ENCODE data around the gene VIL1.

Gene VIL1

DNA sequence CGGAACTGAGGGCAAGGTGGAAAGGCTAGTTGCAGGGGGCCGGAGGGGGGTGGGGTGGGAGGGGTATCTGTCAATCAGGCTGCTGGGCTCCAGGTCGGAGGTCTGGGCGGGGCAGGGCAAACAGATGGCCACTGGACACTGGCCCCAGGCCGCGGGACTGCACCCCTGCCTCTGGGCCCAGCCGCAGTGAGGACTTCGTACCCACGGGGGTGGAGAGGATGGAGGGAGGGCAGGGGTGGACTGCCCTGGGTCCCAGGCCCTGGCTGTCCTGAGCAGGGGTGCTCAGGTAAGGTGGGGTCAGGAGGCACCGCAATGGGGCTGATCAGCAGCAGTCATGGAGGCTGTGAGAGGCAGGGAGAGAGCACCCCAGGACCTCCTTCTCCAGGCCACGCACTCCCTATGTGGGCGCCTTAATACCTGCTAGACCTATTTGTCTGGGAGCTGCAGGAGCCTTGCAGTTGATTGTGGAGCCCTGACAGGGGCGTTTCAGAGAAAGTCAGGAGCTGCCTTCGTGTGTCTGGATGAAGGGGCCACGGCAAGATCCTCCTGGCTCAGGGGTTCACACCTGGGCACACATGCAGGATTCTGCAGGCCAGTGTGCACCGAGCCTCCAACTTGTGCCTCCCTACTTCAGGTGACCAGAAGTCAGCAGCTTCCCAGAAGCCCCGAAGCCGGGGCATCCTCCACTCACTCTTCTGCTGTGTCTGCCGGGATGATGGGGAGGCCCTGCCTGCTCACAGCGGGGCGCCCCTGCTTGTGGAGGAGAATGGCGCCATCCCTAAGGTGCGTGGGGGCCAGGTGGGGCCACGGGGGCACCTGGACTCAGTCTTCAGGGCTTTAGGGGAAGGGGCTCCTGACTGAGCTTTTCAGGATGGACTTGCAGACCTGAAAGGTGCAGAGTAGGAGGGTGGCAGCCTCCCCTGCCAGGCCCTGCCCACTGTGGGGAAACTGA lies 17.7 kb upstream of the VIL1 start:
- TF ChIP-seq, protein P1, sequence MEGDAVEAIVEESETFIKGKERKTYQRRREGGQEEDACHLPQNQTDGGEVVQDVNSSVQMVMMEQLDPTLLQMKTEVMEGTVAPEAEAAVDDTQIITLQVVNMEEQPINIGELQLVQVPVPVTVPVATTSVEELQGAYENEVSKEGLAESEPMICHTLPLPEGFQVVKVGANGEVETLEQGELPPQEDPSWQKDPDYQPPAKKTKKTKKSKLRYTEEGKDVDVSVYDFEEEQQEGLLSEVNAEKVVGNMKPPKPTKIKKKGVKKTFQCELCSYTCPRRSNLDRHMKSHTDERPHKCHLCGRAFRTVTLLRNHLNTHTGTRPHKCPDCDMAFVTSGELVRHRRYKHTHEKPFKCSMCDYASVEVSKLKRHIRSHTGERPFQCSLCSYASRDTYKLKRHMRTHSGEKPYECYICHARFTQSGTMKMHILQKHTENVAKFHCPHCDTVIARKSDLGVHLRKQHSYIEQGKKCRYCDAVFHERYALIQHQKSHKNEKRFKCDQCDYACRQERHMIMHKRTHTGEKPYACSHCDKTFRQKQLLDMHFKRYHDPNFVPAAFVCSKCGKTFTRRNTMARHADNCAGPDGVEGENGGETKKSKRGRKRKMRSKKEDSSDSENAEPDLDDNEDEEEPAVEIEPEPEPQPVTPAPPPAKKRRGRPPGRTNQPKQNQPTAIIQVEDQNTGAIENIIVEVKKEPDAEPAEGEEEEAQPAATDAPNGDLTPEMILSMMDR (IDR thresholded peaks at IDR 0.05; ENCODE audit: insufficient read depth, low read length, poor library complexity, severe bottlenecking), result no peak
- no peak for TF ChIP-seq EZH2phosphoT487 (conservative IDR thresholded peaks at IDR 0.05; ENCODE audit: low read length)
- no peak overlapping the region for H2AFZ ChIP-seq (ENCODE audit: low read depth, low read length, severe bottlenecking)
- peaks cover 11% of the 10 kb centered on the region; the same call in 1 of the 2 replicates for H3K79me2 ChIP-seq (ENCODE audit: insufficient read depth, low read length)
- H3K9me2 ChIP-seq (replicated peaks; ENCODE audit: insufficient read depth, low read length), result no peaks in the 10 kb centered on the region
- H3K4me2 ChIP-seq (ENCODE audit: low read depth, low read length, poor library complexity, severe bottlenecking), result peak overlapping the region; percentile 63
- H3K27me3 ChIP-seq (ENCODE audit: low read length), result no peaks in the 10 kb centered on the region
- H3K9me3 ChIP-seq (ENCODE audit: insufficient read depth, low read length), result no peaks in the 10 kb centered on the region
- H3F3A ChIP-seq (ENCODE audit: insufficient read depth), result peaks cover 14% of the 10 kb centered on the region
- H4K20me1 ChIP-seq (ENCODE audit: low read depth, low read length), result no peaks in the 10 kb centered on the region
- H3K36me3 ChIP-seq (ENCODE audit: low read length), result no peaks in the 10 kb centered on the region
- peak overlapping the region; percentile 96 for H3K9ac ChIP-seq (ENCODE audit: low read length)
- H3K27ac ChIP-seq (ENCODE audit: low read depth, low read length), result peak overlapping the region; percentile 70
- H3K4me3 ChIP-seq (ENCODE audit: insufficient read depth, low read length, poor library complexity, severe bottlenecking), result peak overlapping the region; percentile 95

- Histone ChIP-seq H3K79me2 (ENCODE audit: insufficient read depth, low read length) (peaks cover 11% of the 10 kb centered on the region; the same call in 1 of the 2 replicates), H3K4me2 (ENCODE audit: low read depth, low read length, poor library complexity, severe bottlenecking) (no peak overlapping the region), H3K4me3 (ENCODE audit: insufficient read depth, low read length, poor library complexity, severe bottlenecking) (no peak overlapping the region)
These were observed 17.0 kb upstream of the VIL1 start for GRCh38 chr2:218401890-218402289.

DNA sequence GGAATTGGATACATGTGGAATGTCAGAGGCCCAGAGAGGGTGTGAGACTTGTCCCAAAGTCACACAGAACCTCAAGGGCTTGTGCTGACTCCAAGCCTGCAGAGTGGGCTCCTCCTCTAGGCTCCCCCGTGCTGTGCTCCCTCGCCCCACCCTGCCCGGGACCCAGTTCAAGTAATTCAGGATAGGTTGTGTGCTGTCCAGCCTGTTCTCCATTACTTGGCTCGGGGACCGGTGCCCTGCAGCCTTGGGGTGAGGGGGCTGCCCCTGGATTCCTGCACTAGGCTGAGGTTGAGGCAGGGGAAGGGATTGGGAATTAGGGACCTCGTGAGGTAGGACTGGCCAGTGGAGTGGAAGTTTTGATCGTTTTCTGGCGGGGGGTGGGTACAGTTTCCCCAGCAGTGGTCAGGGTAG lies 16.4 kb upstream of the VIL1 start:
- peaks cover 11% of the 10 kb centered on the region; the same call in 1 of the 2 replicates for H3K79me2 ChIP-seq (ENCODE audit: insufficient read depth, low read length)
- peaks cover 14% of the 10 kb centered on the region for H3F3A ChIP-seq (ENCODE audit: insufficient read depth)
- H3K27me3 ChIP-seq (ENCODE audit: low read length), result no peaks in the 10 kb centered on the region
- no peak overlapping the region for H3K27ac ChIP-seq (ENCODE audit: low read depth, low read length)
- H3K36me3 ChIP-seq (ENCODE audit: low read length), result no peaks in the 10 kb centered on the region
- H3K4me2 ChIP-seq (ENCODE audit: low read depth, low read length, poor library complexity, severe bottlenecking), result no peak overlapping the region
- no peak overlapping the region for H2AFZ ChIP-seq (ENCODE audit: low read depth, low read length, severe bottlenecking)
- no peak for TF ChIP-seq EZH2phosphoT487 (conservative IDR thresholded peaks at IDR 0.05; ENCODE audit: low read length)
- TF ChIP-seq, protein P1 (IDR thresholded peaks at IDR 0.05; ENCODE audit: insufficient read depth, low read length, poor library complexity, severe bottlenecking), result no peak
- no peak overlapping the region for H3K9ac ChIP-seq (ENCODE audit: low read length)
- H3K4me3 ChIP-seq (ENCODE audit: insufficient read depth, low read length, poor library complexity, severe bottlenecking), result no peak overlapping the region
- H3K9me3 ChIP-seq (ENCODE audit: insufficient read depth, low read length), result no peaks in the 10 kb centered on the region
- no peaks in the 10 kb centered on the region for H3K9me2 ChIP-seq (replicated peaks; ENCODE audit: insufficient read depth, low read length)
- H4K20me1 ChIP-seq (ENCODE audit: low read depth, low read length), result no peaks in the 10 kb centered on the region

More at GRCh38 chr2:218401890-218402289, 17.0 kb upstream of the VIL1 start:
- Histone ChIP-seq H3K9me3 (ENCODE audit: insufficient read depth, low read length) (no peaks in the 10 kb centered on the region), H3K9me2 (replicated peaks; ENCODE audit: insufficient read depth, low read length) (no peaks in the 10 kb centered on the region), H3K27ac (ENCODE audit: low read depth, low read length) (no peak overlapping the region), H2AFZ (ENCODE audit: low read depth, low read length, severe bottlenecking) (no peak overlapping the region), H3K9ac (ENCODE audit: low read length) (0 out of 2 replicates have a peak overlapping the region, but pooled peaks have one; percentile 96), H3F3A (ENCODE audit: insufficient read depth) (peaks cover 14% of the 10 kb centered on the region), H4K20me1 (ENCODE audit: low read depth, low read length) (no peaks in the 10 kb centered on the region), H3K27me3 (ENCODE audit: low read length) (no peaks in the 10 kb centered on the region), H3K36me3 (ENCODE audit: low read length) (no peaks in the 10 kb centered on the region)
- TF ChIP-seq, protein P1 (IDR thresholded peaks at IDR 0.05; ENCODE audit: insufficient read depth, low read length, poor library complexity, severe bottlenecking), result no peak
- TF ChIP-seq EZH2phosphoT487 (conservative IDR thresholded peaks at IDR 0.05; ENCODE audit: low read length), result no peak

Data from SU-DHL-6 (cell line).